Renal pelvis (tissue), 4 donors: ENCODE data around the gene LTBP1. TPM values are rescaled to one million over a fixed set of nuclear protein-coding genes. Genes with fewer than 3 reads are reported as not detected.

Source experiments
- DNase-seq: peaks from one replicate; pipeline ENCODE4 v3.0.0-alpha.2; 2013
- polyA plus RNA-seq, 3 donors: library from polyadenylated mRNA; unstranded; fragments of 120-200 nt; gene quantifications; one replicate each; pipeline ENCODE4 v1.2.1, GENCODE V29; 2013; ENCODE audit not compliant: insufficient read length in 3 of 3

LTBP1 gene
- polyA plus RNA-seq, 3 donors = 69.0 to 86.2 (median 74.6) TPM

DNA sequence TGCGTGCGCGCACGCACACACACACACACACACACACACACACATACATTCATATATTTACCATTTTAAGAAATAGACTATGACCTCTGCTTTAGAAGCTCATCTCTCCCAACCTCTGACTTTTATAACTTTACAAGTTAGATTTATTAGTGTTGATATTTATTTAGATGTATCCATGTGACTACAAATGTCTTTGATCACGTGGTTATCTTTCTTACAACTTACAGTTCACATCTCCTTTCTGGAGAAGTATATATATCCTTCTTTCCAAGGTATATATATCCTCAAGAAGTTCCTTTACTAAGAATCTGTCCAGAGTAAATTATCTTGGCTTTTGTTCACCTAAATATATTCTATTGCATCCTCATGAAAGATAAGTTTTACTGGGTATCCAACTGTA, 16.3 kb upstream of the LTBP1 start:
- DNase-seq = no peak

GRCh38 chr2:32931519-32931918, 15.2 kb upstream of the LTBP1 start:
- no peak for DNase-seq

DNA sequence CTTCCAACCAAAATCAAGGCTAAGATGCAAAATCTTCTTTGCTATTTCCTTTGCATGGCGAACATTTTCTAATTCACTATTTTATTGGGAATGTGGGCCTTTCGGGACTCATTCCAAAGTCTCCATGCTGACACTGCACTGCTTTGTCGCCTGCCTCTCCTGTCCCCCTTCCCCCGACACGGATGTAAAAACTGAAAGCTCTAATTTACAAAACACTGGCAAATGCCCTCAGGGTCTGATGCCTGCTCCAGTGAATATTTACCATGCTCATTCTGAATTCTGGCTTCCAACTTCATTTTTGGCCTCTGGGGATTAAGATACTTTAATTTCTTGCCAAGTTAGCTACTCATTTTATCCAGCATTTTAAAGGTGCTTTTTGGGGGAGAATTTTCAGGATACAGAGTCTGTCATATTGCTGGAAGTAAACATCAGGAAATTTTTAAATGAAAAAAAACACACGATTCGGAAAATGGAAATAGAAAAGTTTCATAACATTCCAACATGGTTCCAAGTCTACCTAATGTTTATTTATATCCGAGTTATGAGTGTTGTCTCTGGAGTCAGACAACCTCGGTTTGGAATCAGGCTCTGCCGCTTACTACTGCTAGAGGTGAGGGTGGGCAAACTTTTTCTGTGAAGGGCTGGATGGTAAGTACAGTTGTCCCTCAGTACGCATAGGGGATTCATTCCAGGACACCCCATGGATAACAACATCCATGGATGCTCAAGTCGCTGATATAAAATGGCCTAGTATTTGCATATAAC, 14.6 kb upstream of the LTBP1 start:
- no peak for DNase-seq

- DNase-seq = no peak
These were observed 13.7 kb upstream of the LTBP1 start for GRCh38 chr2:32932825-32933755.

DNA sequence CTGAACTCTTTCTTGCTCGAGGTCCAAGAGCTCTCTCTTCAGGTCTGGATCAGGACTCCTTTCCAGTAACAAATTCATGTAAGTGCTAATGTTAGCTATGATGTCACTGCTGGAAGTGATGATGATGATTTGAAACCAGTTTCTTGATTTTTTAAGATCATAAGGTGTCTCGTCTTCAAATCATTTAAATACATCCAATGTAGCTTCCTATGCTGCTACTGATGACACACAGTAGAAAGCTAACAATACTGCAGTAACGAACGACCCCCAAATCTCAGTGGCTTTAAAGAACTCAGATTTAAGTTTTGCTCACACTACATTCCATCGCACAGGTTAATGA, 13.0 kb upstream of the LTBP1 start:
- no peak for DNase-seq

DNA sequence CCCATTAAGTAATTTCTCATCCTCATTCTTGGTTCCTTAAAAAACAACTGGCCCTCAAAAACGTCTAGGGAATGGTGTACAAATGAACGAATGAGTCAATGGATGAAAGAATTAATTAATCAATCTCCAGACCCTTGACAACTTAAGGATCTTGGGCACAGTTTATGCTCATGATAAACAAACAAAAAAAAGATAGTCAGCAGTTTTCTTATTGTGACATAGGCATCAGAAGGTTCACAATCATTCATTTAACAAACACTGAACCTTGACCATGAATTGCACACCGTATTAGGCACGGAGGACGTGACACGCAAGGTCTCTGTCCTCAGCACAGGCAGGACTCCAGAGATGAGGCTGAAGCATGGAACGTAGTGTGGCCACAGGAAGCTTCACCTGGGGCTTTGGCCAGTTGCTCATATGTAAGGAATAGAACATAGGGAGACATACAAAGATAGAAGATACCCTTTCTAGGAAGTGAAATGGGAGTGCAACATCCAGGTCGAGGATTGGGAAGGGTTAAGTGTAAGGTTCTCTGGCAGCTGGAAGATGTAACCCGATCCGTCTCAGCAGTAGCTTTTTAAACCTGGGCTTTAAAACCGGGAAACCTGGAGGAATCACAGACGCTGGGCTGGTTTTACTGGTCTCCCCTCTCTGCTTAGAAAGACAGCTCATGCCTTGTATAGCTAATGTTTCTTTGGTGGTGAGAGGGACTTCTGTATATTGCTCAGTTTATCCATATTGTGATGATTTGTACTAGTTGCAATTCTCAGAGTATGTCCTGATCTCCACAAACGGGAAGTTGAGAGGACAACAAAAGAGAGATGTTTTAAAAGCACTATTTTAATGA, 8.9 kb upstream of the LTBP1 start:
- DNase-seq = peak; percentile 59

GRCh38 chr2:32938934-32939333, 7.8 kb upstream of the LTBP1 start:
- no peak for DNase-seq

DNA sequence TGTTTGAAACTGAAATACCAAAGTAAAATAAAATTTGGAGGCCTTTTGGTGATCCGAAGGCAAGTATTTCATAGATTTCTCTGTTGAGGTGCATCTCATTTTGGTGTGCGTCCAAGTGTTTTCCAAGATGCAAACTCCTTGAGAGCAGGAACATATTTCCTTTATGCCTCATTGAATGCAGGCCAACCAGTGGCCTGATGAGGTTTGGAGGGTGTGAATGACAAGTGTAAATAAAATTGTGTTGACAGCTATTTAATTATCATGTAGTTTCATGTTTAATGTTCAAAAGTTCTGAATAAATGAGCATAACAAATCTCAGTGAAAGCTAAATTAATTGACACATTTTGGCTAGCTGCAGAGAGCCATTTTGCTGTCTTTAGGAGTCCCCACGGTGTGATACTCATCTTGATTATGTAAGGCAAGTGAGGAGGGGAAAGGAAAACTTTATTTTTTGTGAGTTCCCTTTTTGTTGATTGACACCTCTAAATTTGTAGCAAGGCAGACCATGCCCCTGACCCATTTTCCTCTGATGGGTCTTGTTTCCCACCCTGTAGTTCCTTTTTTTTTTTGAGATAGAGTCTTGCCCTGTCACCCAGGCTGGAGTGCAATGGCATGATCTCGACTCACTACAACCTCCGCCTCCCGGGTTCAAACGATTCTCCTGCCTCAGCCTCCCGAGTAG, 6.3 kb upstream of the LTBP1 start:
- no peak for DNase-seq

GRCh38 chr2:32941944-32942690, 4.6 kb upstream of the LTBP1 start:
- DNase-seq = no peak

- DNase-seq = no peak
These were observed 3.8 kb upstream of the LTBP1 start for GRCh38 chr2:32942793-32943485.

GRCh38 chr2:32945286-32945685, 1.5 kb upstream of the LTBP1 start:
- no peak for DNase-seq

GRCh38 chr2:32947076-32947483, 327 bp downstream of the LTBP1 start:
- DNase-seq = no peak

- peak; percentile 57 for DNase-seq
These were observed 861 bp downstream of the LTBP1 start for GRCh38 chr2:32947484-32948143.

DNA sequence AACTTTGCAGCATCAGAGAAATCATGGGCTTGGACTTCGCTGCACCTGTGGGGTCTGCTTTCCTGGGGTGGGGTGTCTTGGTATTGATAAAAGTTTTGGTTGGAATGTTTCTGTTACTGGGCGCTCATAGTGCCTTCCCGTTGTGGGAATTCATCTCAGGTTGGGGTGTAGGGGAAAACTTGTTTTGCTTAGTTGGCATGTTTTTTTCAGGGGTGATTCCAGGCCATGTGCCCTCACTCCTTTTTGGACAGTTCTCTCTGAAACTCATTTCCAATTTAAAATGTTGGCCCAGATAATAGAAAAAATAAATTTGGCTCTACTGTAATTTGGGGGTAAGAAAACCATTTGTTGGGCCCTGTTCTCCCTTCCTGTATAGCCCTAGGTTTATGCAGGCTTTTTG, 1.5 kb downstream of the LTBP1 start:
- no peak for DNase-seq

DNA sequence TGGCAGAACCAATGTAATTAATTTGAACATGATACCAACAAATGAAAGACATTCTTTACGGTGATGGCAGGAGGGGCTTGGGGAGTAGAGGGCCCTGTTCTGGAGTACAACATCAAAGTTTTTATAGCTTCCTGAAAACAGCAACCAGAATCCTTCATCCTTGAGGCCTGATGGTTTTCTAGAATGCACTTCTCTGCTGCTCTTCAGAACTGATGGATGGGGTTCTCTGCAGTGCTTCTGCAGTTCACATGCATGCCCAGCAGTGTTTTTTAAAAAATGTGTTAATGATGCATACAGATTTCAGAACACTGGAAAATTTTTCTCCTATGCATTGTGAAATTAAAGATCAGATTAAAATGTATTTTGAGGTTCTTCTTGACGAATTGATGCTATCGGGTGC, 2.5 kb downstream of the LTBP1 start:
- no peak for DNase-seq

GRCh38 chr2:32951672-32952071, 4.9 kb downstream of the LTBP1 start:
- no peak for DNase-seq

DNA sequence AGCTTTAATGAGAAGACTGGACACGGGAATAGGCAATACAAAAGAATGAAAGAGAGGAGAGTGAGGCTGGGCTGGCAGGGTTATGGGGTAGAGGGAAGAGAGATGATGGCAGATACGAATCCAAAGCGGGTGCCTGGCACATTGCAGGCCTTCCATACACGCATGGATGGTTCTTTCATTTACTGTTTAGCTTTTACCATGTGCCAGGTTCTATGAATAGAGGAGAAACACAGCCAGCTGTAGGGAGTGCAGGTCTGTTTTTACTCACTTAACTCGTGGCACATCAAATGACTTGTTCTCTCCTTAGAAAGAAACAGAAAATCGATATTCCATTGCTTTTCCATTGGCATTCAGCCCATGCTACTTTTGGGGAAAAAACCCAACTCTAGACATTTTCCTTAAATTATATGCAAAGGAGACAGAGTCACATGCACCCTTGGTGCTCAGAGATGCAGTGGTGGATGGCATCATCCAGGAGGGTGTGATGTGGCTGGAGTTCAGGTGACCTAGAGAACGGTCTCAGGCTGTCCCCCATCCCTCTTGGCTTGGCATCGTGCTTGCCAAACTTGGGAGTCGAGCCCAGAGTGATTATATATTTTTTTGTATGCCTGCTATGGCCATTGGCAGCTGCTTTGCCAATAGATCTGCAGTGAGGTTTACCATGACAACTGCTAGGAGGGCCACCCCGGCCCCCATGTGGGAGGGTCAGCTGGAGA, 6.2 kb downstream of the LTBP1 start:
- no peak for DNase-seq

- DNase-seq = no peak
These were observed 7.5 kb downstream of the LTBP1 start for GRCh38 chr2:32954206-32954605.

DNA sequence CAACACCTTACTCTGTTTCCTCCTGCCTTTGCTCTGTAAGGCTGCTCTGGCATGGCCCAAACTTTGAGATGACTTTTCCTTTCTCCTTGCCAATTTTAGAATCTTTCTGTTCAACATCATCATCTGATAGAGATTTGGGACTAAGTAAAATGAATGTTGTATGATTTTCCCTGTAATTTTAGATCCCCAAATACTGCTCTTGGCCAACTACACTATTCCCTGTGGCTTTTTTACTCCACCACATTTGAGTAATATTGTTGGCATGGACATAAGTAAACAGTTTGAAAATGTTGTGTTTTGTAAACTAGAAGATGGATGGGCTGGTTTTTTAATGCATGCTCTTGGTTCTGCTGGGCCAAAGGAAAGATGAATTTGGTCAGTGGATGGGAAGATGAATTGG, 12.1 kb downstream of the LTBP1 start:
- DNase-seq = no peak
